Erythroblast (primary cell): Measurements from ENCODE around the gene ADAMTSL1.

Source experiments
- GATA1 ChIP-seq: IDR thresholded peaks from 2 replicates; pipeline ENCODE4 v1.6.1; 2011; ENCODE audit warnings: low read depth, mild to moderate bottlenecking, control low read depth, low read length, moderate library complexity
- POLR2A ChIP-seq: IDR thresholded peaks from 2 replicates; pipeline ENCODE4 v1.6.1; 2011; ENCODE audit warnings: mild to moderate bottlenecking, low read length

GRCh38 chr9:18534611-18535010, 60.7 kb downstream of the ADAMTSL1 start:
- no peak for TF ChIP-seq POLR2A
- TF ChIP-seq GATA1, result no peak
